A549 treated with dexamethasone at 1 μM for 4 hours (cell line): ENCODE data around the gene LPP. TPM values are rescaled to one million over a fixed set of nuclear protein-coding genes. Genes with fewer than 3 reads are reported as not detected.

Experiments used
- total RNA-seq: library from RNA; stranded (reverse); fragments of 200-300 nt; extraction: Qiagen RNA extraction; gene quantifications from 5 replicates; pipeline ENCODE4 v1.2.3, GENCODE V29; 2022

The LPP gene
- total RNA-seq, result 7.6 to 13.3 TPM (median 12.6 TPM) in 5 replicates

DNA sequence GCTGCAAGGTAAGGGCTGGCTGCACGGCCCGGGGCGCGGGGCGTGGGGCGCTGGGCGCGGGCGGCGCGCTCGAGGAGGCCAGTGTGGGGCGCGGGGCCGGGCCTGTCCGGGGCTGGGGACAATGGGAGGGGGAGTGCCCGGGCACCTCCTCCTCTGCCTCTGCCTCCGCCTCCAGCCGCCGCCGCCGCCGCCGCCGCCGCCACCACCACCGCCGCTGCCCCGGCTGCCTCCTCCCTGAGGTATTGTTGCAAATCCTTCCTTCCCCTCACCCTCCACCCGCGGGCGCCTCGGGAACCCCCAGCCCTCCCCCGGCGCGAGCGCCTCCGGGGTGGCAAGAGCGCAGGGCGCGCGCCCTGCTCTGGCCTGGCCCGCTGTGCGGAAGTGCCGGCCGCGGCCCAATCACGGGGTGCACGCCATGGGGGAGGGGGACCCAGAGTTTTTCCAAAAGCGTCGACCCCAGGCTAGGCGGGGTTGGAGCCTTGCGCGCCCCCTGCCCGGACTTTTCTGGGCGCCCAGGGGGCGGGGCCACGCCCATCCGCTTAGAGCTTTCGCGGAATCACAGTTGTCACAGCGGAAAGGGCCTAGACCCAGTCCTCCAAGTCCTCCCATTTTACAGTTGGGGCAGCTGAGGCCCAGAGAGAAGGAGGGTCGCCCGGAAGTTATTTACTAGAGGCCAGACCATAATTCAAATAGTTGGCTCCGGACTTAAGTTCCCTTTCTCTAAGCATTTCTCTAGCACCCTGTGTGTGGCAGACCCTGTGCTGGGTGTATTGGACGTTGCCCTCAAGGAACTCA, at the start of gene LPP:
Gene LPP (plus strand): TSS at position 144 of the 795 bp plus-strand sequence. CDS start 251,964 bp downstream, outside the sequence.

